ENCODE data around the gene ZNF567. TPM values are rescaled to one million over a fixed set of nuclear protein-coding genes. Genes with fewer than 3 reads are reported as not detected.
"Not testable (repeated sequence)": the region's sequence is repeated elsewhere in the genome, so short reads cannot be mapped to it uniquely, and the experiment has no call there.

Gene ZNF567
- total RNA-seq, 3 donors from 2014 or later (not counting 1 experiment from before 2014, with no cell fraction given): 5.6 to 11.8 (median 10.5) TPM

- H3K4me3 Mint-ChIP-seq: no peak overlapping the region
- 95% methylated on average over 2 of the region's 2 CpGs for WGBS (ENCODE audit: insufficient coverage)
- H3K36me3 ChIP-seq (ENCODE audit: control insufficient read depth, insufficient read depth, low read length): peaks cover 34% of the 10 kb centered on the region
- peaks cover 67% of the 10 kb centered on the region for H3K36me3 Mint-ChIP-seq
- no peaks in the 10 kb centered on the region for H3K27me3 Mint-ChIP-seq (ENCODE audit: low read depth in 2 of 2)
- H3K9me3 Mint-ChIP-seq: peaks cover 17 to 34% of the 10 kb centered on the region in 2 donors
- no peak for DNase-seq
- H3K9me3 ChIP-seq (ENCODE audit: control insufficient read depth, insufficient read depth, low read length): peaks cover 66% of the 10 kb centered on the region
- ATAC-seq: no peak
- peaks cover 0 to 11% of the 10 kb centered on the region in 2 donors for H3K4me1 Mint-ChIP-seq
- no peaks in the 10 kb centered on the region for H3K4me1 ChIP-seq (ENCODE audit: control insufficient read depth, insufficient read depth, low read length)
- no peak overlapping the region for H3K4me3 ChIP-seq (ENCODE audit: low read length)
- no peaks in the 10 kb centered on the region for H3K27me3 ChIP-seq (ENCODE audit: control insufficient read depth, insufficient read depth, low read length)
- intact Hi-C loops (cut with micrococcal nuclease): no loop called here
- TF ChIP-seq, protein P1, sequence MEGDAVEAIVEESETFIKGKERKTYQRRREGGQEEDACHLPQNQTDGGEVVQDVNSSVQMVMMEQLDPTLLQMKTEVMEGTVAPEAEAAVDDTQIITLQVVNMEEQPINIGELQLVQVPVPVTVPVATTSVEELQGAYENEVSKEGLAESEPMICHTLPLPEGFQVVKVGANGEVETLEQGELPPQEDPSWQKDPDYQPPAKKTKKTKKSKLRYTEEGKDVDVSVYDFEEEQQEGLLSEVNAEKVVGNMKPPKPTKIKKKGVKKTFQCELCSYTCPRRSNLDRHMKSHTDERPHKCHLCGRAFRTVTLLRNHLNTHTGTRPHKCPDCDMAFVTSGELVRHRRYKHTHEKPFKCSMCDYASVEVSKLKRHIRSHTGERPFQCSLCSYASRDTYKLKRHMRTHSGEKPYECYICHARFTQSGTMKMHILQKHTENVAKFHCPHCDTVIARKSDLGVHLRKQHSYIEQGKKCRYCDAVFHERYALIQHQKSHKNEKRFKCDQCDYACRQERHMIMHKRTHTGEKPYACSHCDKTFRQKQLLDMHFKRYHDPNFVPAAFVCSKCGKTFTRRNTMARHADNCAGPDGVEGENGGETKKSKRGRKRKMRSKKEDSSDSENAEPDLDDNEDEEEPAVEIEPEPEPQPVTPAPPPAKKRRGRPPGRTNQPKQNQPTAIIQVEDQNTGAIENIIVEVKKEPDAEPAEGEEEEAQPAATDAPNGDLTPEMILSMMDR (IDR thresholded peaks at IDR 0.05): no peak
- no peak overlapping the region for H3K27ac Mint-ChIP-seq
- no peak overlapping the region for H3K27ac ChIP-seq (ENCODE audit: low read length)
Observed at GRCh38 chr19:36709423-36709822, 22.0 kb downstream of the ZNF567 start.

DNA sequence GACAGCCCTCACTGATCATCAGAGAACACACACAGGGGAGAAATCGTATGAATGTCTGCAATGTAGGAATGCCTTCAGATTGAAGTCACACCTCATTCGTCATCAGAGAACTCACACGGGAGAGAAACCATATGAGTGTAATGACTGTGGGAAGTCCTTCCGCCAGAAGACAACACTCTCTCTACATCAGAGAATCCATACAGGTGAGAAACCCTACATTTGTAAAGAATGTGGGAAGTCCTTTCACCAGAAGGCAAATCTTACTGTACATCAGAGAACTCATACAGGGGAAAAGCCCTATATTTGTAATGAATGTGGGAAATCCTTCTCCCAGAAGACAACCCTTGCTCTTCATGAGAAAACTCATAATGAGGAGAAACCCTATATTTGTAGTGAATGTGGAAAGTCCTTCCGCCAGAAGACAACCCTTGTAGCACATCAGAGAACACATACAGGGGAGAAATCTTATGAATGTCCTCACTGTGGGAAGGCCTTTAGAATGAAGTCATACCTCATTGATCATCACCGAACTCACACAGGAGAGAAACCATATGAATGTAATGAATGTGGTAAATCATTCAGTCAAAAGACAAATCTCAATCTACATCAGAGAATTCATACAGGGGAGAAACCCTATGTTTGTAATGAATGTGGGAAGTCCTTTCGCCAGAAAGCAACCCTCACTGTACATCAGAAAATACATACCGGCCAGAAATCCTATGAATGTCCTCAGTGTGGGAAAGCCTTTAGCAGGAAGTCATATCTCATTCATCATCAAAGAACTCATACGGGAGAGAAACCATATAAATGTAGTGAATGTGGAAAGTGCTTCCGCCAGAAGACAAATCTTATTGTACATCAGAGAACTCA lies 32.5 kb downstream of the ZNF567 start:
- H3K27ac ChIP-seq (ENCODE audit: low read length): no peak overlapping the region
- 100% methylated on average over 2 of the region's 10 CpGs for WGBS (ENCODE audit: insufficient coverage)
- Mint-ChIP-seq H3K36me3 (peaks cover 53% of the 10 kb centered on the region), H3K4me3 (peak overlapping the region; percentile 13), H3K27me3 (ENCODE audit: low read depth in 2 of 2) (no peaks in the 10 kb centered on the region), H3K9me3 (peaks cover 14 to 35% of the 10 kb centered on the region in 2 donors), H3K4me1 (no peaks in the 10 kb centered on the region), H3K27ac (no peak overlapping the region)
- ATAC-seq (no peak), DNase-seq (no peak)
- intact Hi-C loops (cut with micrococcal nuclease): loop anchor here (10.0 kb wide), 1 partner anchor 405 kb away; no protein-coding TSS in a partner anchor
- H3K4me3 ChIP-seq (ENCODE audit: low read length): no peak overlapping the region
- H3K27me3 ChIP-seq (ENCODE audit: control insufficient read depth, insufficient read depth, low read length): no peaks in the 10 kb centered on the region
- no peaks in the 10 kb centered on the region for H3K4me1 ChIP-seq (ENCODE audit: control insufficient read depth, insufficient read depth, low read length)
- peaks cover 40% of the 10 kb centered on the region for H3K36me3 ChIP-seq (ENCODE audit: control insufficient read depth, insufficient read depth, low read length)
- H3K9me3 ChIP-seq (ENCODE audit: control insufficient read depth, insufficient read depth, low read length): peaks cover 61% of the 10 kb centered on the region
- TF ChIP-seq, protein P1 (IDR thresholded peaks at IDR 0.05): no peak

GRCh38 chr19:36736166-36736565 lies 48.8 kb downstream of the ZNF567 start:
- not testable (repeated sequence) for H3K4me3 Mint-ChIP-seq; H3K4me3 ChIP-seq (ENCODE audit: low read length); H3K27ac ChIP-seq (ENCODE audit: low read length); H3K27ac Mint-ChIP-seq; DNase-seq; H3K4me1 ChIP-seq (ENCODE audit: control insufficient read depth, insufficient read depth, low read length); H3K36me3 ChIP-seq (ENCODE audit: control insufficient read depth, insufficient read depth, low read length); H3K27me3 Mint-ChIP-seq (ENCODE audit: low read depth in 2 of 2); ATAC-seq; H3K27me3 ChIP-seq (ENCODE audit: control insufficient read depth, insufficient read depth, low read length); H3K4me1 Mint-ChIP-seq
- peaks cover 51% of the 10 kb centered on the region for H3K9me3 ChIP-seq (ENCODE audit: control insufficient read depth, insufficient read depth, low read length)
- intact Hi-C loops (cut with micrococcal nuclease): loop anchor here (10.0 kb wide), 1 partner anchor 139 kb away; no protein-coding TSS in a partner anchor
- Mint-ChIP-seq H3K36me3 (peaks cover 91% of the 10 kb centered on the region), H3K9me3 (peaks cover 22 to 68% of the 10 kb centered on the region in 2 donors)
- 84% methylated on average over 5 of the region's 9 CpGs for whole genome bisulfite sequencing (ENCODE audit: insufficient coverage)

DNA sequence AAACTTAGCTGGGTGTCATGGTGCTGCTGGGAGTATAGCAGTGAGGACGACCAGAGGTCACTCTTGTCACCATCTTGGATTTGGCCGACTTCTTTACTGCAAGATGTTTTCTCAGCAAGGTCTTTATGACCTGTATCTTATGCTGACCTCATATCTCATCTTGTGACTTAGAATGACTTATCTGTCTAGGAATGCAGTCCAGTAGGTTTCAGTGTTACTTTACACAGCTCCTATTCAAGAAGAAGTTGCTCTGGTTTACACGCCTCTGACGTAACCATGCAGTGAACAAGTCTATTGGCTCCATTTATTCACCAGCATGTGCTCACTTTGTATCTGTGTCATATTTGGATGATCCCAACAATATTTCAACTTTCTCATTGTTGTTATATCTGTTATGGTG lies 58.5 kb downstream of the ZNF567 start:
- ATAC-seq (no peak), DNase-seq (no peak)
- Mint-ChIP-seq H3K4me3 (no peak overlapping the region), H3K27ac (no peak overlapping the region), H3K36me3 (peaks cover 39% of the 10 kb centered on the region), H3K27me3 (ENCODE audit: low read depth in 2 of 2) (no peaks in the 10 kb centered on the region), H3K4me1 (no peaks in the 10 kb centered on the region), H3K9me3 (peaks cover 8 to 23% of the 10 kb centered on the region in 2 donors)
- intact Hi-C loops (cut with micrococcal nuclease): no loop called here
- Histone ChIP-seq H3K4me3 (ENCODE audit: low read length) (no peak overlapping the region), H3K27me3 (ENCODE audit: control insufficient read depth, insufficient read depth, low read length) (no peaks in the 10 kb centered on the region), H3K27ac (ENCODE audit: low read length) (no peak overlapping the region), H3K4me1 (ENCODE audit: control insufficient read depth, insufficient read depth, low read length) (no peaks in the 10 kb centered on the region), H3K36me3 (ENCODE audit: control insufficient read depth, insufficient read depth, low read length) (peaks cover 11% of the 10 kb centered on the region), H3K9me3 (ENCODE audit: control insufficient read depth, insufficient read depth, low read length) (peaks cover 85% of the 10 kb centered on the region)
- 100% methylated on average over 4 of the region's 4 CpGs for WGBS (ENCODE audit: insufficient coverage)
- TF ChIP-seq, protein P1 (IDR thresholded peaks at IDR 0.05): no peak

Measured in natural killer cell (primary cell).